WTC11 (cell line): Measurements from ENCODE around the gene NECTIN1.

Experiments used
- CTCF ChIP-seq: fragments of 200-600 bp; IDR thresholded peaks from 2 replicates; pipeline ENCODE4 v1.8.0; 2022; ENCODE audit warnings: antibody characterized with exemption
- EMX1 ChIP-seq: fragments of 250-450 bp; sonication (Bioruptor Pico); IDR thresholded peaks from 2 replicates; pipeline ENCODE4 v1.8.0; 2021; ENCODE audit warnings: mild to moderate bottlenecking
- TEAD1 ChIP-seq: sonication (generic); formaldehyde crosslinking; IDR thresholded peaks from 2 replicates; pipeline ENCODE4 v1.8.0; 2022; ENCODE audit warnings: mild to moderate bottlenecking, missing genetic modification reagents

GRCh38 chr11:119720311-119720913 lies 8.6 kb downstream of the NECTIN1 start:
- TF ChIP-seq EMX1 (CRISPR knock-in tag) (no peak), TEAD1 (CRISPR knock-in tag) (no peak), CTCF (no peak)
